Ovary (tissue), 3 donors: Measurements from ENCODE around the gene BRINP3.

Experiments used
- EP300 ChIP-seq: sonication (generic); formaldehyde crosslinking; IDR thresholded peaks from one replicate; pipeline ENCODE4 v1.6.1; 2017; ENCODE audit warnings: antibody characterized with exemption
- POLR2A ChIP-seq: fragments of 450-650 bp; IDR thresholded peaks from one replicate; pipeline ENCODE4 v1.6.1; 2017; ENCODE audit warnings: antibody characterized with exemption, mild to moderate bottlenecking, moderate library complexity
- TF ChIP-seq, protein P1 (sequence below), 3 donors: fragments of 450-650 bp in 2 of 3; fragments of 200-600 bp in 1 of 3; IDR thresholded peaks; one replicate each; pipeline versions ENCODE4 v1.5.1 to v1.8.0; 2016 to 2022; ENCODE audit warnings: antibody characterized with exemption in 3 of 3, mild to moderate bottlenecking in 1 of 3
- donor health status: DM: no; HTN: no; CAD: no.

DNA sequence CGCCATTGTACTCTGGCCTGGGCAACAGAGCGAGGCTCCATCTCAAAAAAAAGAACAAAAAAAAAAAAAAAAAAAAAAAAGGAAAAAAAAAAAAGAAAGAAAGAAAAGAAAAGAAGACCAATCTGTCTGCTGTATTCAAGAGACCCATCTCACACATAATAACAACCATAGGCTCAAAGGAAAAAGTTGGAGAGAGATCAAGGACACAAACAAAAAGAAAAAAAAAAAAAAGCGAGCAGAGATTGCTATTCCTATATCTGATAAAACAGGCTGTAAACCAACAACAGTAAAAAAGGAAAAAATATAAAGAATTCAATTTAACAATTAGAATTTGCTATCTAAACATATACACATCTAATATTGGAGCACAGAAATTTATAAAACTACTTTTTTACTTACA, 150.4 kb downstream of the BRINP3 start:
- TF ChIP-seq, protein P1, sequence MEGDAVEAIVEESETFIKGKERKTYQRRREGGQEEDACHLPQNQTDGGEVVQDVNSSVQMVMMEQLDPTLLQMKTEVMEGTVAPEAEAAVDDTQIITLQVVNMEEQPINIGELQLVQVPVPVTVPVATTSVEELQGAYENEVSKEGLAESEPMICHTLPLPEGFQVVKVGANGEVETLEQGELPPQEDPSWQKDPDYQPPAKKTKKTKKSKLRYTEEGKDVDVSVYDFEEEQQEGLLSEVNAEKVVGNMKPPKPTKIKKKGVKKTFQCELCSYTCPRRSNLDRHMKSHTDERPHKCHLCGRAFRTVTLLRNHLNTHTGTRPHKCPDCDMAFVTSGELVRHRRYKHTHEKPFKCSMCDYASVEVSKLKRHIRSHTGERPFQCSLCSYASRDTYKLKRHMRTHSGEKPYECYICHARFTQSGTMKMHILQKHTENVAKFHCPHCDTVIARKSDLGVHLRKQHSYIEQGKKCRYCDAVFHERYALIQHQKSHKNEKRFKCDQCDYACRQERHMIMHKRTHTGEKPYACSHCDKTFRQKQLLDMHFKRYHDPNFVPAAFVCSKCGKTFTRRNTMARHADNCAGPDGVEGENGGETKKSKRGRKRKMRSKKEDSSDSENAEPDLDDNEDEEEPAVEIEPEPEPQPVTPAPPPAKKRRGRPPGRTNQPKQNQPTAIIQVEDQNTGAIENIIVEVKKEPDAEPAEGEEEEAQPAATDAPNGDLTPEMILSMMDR (IDR thresholded peaks at IDR 0.05) = no peak
- no peak for TF ChIP-seq EP300
- no peak for TF ChIP-seq POLR2A
